ENCODE measurements around the gene RAD51B.
A peak's percentile ranks its signal among the peaks of the same experiment; 100 is the strongest.
"Not testable (repeated sequence)": the region's sequence is repeated elsewhere in the genome, so short reads cannot be mapped to it uniquely, and the experiment has no call there.

RAD51B gene

DNA sequence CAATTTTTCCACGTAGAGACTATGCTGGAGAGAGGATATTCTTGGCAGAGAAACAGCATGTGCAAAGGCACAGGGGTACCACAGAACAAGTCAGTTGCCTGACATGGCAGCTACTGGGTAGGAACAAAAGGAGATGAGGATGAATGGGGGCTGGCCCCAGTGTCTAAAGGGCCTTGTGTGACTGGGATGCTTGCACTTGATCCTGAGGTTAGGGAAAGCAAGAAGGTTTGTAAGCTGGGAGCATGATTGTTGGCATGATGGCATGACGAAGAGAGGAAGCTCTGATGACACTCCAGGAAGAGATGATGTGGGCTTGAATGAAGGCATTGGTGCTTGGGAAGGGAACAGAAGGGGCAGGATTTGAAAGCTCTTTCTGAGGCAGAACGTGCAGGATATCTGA is 834.2 kb downstream of the RAD51B start:
- DNase-seq: no peak

DNA sequence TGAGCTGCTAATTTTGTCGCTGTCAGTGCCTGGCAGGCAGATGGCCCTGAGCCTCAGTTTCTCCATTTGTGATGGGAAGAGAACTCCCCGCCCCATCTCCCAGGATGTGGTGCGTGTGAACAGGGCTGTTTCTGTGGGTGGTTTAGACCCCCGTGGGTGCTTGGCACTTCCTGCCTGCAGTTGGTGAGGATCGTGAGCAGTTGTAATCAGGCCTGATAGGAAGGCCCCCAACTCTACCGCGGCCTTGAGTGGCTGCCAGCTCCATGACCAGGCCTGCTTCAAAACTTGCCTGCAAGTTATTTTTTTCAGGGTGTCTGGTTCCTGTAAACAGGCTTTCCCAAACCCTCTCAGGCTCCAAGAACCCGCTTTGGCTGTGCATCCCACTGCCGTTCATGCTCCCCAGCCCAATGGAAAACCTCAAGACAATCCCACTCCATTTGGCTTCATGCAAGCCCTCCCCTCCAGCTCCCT is 834.9 kb downstream of the RAD51B start:
- no peak for DNase-seq

DNA sequence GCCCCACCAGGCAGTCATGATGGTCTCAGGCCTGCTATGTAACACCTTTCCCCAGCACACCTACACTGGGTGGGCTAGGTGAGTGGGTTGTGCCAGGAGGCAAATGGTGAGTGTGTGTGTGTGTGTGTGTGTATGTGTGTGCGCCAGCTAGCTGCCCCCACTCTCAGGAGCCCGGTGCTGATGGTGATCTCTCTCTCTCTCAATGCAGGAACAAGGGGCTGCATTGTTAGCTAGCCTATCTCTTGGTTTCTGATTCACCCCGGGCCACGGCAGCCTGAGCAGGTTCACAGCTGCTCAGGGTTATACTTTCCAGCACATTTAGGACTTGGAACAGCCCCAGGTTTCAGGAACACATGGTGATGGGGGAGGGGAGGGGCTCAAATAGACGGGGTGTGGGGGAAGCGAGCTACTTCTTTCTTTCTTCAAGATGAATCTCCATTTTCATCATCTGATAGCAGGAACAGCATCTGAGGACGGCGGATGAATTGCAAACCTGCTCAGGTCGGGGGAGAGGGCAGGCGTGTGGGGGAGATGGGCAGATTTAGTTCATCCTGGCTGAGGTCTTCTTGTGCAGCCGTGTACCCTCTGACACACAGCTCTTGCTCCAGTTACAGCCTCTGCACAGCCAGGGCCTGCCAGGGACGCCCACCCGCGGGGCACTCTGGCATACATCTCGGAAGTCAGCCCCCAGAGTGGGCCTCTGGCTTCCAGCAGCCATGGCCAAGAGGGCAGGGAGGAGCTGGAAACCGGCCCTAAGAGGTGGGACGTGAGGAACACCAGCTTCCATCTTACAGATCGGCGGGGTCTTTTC is 835.6 kb downstream of the RAD51B start:
- DNase-seq: no peak

DNA sequence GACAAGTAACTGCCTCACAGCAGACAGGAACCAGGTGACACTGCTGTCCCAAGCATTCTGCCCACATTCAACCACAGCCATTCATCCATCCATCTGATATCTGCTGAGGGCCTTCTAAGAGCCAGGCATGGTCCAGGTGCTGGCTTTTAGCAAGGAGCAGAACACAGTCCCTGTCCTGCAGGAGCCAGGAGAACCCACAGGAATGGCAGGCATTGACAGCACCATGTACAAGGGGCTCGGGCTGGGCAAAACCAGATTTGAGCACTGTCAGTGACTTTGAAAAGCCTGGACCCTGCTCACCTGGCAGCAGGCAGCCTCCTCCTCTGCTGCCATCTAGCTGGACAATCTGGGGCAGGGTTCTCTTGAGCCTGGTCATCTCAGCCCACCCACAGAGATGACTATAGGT is 836.3 kb downstream of the RAD51B start:
- DNase-seq: no peak

DNA sequence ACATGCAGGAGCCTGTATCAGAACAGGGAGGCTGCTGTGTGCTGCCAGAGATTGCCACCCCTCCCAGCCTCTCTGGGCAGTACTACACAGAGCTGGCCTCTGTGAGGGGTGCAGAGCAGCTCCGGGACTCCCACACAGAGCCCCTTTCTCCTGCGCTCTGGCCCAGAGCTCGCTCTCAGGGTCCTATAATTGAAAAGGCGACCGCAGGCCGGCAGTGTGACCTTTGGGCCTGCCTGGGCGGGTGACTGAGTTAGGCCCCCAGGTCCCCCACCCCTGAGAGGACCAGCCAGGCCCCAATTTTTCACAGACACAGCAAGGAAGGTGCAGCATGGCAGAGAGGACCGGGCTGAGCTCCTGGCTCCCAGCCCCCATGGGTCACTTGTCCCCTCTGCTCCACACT is 836.9 kb downstream of the RAD51B start:
- no peak for DNase-seq

DNA sequence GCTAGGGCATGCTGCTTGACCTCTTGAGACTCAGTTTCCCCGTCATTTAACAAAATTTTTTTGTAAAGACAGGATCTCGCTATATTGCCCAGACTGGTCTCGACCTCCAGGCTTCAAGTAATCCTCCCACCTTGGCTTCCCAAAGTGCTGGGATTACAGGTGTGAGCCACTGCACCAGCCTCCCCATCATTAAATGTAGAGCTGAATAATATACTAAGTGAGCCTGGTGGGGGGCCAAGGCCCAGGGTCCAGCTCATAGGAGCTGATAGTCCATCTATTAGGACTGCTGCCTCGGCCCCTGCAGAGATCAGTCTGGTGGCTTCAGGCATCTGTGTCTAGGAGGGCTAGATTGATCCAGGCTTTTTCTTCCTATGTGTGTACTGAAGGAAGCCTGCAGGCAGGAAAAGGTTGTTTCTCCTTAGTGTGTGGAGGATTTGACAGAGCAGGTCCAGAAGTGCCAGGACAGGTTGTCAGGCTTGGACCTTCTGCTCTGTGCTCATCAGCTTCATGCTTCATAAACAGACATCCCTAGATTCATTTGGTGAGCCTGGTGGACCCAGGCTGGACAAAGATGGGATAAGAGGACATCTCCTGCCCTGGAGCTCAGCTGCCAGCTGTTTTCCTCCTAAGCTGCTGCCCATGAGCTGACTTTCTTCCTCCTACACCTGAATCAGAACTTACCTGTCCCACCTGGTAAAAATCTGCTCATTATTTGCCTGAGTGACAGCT is 837.9 kb downstream of the RAD51B start:
- no peak for DNase-seq

DNA sequence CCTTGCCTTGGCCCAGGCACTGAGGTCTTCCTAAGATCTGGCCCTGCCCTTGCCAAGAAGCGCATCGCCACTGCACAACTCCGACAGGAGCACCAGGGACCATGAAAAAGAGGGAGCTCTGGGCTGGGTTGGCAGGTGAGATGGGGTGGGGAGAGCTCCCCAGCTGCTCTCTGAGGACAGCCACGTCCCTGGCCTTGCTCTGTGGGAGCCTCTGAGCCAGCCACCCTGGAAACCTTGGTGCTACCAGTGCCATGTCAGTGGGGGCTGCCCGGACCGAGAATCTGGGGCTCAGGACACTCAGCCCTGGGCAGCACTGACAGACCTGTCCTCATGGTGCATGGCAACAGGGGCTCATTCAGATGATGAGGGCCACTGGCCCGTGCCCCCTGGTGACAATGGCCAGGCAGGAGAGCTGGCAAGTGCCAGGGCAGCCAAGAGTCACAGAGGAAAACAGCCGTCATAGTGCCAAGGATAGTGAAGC is 838.5 kb downstream of the RAD51B start:
- no peak for DNase-seq

DNA sequence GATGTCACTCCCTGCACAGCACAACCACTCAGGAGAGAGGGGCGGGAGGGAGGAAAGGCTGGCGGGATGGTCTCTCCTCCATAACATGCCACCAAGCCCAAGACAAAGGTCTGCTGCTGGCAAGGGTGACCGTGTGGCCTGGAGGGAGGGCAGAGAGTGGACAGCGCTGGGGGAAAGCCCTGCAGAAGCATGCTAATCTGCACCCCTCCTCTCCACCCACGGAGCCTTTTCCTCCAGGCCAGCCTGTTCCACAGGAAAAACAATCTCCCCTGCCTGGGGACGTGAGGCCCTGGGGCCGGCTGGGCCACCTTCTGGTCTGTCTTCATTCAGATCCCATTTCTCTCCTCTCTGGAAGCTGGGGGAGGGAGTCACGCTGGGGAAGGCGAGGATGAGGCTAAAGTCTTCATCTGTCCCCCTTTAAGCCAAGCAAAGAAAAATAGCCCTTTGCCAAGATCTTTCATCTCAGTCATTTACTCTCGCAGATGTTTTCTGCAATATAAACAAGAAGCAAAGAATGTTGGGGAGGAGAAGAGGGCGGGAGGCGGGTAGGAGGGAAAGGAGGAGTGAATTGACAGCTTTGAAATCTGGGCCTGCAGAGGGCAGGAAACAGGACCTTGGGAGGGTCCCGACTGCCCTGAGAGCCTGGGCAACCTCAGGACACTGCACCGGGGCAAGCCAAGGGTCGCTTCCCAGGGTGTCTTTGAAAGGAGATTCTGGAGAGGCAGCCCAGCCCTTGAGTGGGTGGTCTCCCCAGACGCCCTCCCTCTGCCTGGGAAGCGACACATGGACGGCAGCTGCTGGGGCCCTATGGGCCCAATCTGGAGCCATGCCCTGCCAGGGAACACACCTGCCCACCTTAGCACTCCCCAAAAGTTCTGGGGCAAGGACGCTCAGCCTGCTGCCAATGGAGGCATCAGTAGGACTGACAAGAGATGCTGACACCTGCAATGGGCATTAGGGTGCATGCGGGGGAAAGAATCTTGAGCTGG is 839.7 kb downstream of the RAD51B start:
- DNase-seq: no peak

DNA sequence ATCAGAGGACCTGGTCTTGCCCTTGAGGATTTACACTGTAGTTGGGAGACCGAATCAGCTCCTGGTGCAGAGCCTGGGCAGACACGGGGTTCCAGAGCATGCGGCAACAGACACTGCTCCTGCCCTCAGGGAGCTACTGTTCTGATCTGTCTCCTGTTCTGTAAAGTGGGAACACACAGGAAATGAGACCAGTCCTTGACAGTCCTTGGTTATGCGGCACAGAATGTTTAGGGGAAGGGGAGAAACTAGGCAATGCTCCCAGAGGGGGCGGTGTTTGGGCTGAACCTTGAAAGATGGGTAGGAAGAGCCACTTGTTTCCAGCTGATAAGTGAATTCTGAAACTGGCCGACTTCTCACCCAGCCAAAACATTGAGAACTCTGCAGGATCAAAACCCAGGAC is 840.9 kb downstream of the RAD51B start:
- DNase-seq: no peak

DNA sequence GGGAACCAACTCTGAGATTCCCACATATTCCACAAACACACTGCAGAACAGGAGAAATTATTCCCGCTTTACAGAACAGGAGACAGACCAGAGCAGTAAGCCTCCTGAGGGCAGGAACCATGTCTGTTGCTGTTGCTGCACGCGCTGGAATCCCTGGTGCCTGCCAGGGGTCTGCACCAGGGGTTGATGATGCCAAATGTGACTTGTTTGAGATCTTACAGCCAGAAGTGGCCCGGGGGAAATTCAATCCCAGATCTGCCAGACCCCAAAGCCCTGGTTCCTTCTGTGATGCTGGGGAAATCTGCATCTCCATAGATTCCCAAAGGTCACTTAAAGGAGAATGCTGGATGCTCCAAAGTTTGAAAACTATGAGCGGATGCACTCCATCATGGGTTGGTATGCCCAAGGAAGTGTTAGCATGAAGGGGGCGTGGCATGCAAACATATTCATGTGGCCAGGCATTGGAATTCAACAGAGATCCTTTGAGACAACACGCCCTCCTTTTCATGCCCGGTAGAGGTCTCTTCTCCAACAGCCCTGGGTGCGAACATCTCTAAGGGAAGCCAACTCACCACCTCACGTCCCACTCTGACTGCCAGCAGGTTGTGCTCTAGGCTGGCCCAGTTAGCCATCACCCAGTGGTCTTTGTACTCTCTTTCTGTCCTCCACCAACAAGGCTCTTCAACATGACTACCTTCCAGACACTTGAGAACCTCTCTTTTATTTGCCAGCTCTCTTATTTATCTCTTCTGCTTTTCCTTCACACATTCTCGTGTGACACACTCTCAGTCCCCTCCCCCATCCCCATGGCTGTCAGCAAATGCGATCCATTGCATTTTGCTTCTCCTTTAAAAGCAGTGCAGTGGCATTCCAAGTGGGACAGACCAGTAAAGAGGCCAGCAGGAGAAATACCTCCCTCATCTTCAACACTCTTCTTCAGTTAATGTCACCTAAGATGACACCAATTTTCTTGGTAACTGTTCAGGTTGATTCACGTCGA is 841.9 kb downstream of the RAD51B start:
- DNase-seq: no peak

DNA sequence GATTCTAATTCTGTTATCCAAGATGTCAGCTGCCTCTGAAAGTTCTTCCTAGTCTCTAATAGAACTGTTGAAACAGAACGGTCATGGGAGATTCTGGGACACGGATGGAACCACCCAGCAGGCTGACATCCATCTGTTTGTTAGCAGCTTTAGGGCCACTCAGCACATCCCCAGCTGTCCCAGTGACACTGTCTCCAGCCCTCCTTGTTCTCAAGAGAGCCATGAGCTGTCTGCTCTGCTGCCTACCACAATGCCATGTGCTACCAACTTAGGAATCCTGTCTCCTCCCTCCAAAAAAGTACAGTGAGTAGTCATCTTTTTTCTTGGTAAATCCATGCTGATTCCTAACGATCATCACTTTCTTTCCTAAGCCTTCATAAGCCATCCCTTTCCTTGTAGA is 842.8 kb downstream of the RAD51B start:
- DNase-seq: no peak

DNA sequence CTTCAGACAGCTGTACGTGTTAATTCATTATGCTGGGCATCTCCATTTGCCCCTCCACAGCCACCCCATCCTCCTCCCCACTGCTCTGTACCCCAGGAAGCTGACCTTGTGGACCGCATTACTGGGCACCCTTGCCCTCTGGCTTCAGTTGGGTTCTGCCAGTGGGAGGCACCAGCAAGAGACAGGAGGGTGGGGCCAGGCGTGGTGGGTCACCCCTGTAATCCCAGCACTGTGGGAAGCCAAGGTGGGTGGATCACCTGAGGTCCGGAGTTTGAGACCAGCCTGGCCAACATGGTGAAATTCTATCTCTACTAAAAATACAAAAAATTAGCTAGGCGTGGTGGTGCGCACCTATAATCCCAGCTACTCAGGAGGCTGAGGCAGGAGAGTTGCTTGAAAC is 843.2 kb downstream of the RAD51B start:
- DNase-seq: not testable (repeated sequence)

DNA sequence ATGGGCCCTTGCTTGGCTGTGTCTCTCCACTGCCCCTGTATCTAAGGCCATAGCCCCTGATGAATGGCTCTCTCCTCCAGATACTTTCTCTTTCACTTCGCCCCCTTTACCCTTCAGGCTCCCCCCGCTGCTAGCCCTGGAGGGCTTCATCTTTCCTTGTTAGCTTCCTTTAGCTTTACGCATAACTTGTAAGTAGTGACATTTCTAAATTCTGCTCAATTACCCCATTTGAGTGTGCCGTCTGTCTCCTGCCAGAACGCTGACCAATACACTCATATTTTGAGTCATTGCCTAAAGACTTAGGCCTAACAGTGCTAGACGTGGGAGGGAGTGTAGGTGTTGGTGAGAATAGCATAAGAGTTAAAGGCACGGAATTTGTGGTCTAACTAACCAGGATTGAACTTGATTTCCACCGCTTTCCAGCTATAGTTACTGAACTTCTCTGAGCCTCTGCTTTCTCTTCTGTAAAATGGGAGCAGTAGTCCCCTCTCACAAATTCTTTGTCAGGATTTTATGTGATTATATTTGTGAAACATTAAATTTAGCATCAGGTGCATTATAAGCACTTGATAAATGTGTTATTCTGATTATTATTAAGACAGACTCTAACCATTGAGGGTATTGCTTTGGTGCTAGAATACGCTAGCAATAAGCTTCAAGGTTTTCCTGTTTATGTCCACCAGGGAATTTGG is 844.0 kb downstream of the RAD51B start:
- DNase-seq: peak in 1 of 4 experiments; percentile 14

DNA sequence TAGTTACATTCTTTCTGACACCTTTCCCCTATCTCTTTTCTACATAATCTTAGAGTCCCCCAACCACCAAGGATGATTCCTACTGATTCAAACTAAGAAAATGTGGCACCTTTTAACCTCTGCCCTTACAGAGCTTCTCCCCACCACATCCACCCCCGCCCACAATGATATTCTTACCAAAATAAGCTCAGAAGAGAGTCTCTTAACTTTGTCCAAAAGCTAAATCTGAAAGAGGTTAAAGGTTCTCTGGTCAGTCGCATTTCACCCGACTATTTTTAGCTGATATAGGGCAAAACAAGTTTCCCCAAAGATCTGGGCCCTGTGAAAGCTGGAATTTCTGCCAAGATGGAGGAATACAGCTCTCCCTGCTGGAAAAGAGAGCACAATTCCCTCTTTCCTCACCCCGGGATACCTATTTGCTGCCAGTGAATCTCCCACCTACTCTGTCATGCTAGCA is 844.7 kb downstream of the RAD51B start:
- DNase-seq: no peak

DNA sequence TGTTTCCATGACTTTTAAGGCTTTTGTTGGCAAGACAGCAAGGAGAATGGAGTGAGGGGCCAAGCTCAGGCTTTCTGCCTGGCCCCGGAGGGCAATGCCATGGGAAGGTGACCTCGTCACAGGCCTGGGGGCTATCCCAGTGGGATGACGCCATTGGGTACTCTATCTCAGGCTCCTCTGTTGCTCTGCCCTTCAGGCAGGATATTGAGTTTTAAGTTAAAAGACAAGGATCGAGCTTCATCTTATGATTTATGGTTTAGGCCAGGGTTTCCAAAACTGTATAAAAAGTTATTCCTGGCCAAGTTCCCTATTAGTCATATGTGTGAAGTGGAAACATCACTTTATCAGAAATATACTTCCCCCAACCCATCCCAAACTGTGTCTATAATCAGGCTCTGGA is 845.6 kb downstream of the RAD51B start:
- DNase-seq: no peak

DNA sequence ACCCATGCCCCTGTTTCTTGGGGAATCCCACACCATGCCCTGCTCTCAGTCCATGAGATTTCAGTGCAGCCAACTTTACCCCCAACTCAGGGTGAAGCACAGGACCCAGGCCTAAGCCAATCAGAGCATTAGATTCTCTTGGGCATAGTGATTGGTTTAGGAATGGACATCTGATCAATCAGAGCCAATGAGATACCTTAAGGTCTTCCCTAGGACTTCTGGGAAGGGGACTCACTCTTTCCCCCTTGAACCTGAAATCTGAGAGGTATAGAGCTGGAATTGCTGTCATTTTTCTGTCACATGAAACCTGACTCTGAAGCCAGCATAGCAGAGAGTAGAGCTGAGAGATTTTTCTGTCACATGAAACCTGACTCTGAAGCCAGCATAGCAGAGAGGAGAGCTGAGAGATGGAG is 846.2 kb downstream of the RAD51B start:
- DNase-seq: no peak

DNA sequence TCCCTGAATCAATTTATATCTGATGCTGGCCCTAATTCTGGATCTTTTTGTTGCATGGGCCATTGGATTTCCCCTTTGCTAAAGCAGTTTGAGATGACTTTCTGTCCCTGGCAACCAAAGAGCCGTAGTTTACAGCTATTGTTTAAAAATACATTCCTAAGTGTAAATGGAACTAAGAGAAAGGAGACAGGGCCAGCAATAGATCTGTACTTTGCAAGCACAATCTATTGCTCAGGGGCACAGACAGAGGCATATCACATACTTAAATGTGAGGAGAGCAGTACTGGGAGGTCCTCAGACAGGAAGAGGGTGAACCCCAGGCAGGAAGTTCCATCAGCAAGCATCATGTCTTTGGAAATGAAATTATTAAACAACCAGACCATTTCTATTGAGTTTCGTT is 846.7 kb downstream of the RAD51B start:
- DNase-seq: no peak

DNA sequence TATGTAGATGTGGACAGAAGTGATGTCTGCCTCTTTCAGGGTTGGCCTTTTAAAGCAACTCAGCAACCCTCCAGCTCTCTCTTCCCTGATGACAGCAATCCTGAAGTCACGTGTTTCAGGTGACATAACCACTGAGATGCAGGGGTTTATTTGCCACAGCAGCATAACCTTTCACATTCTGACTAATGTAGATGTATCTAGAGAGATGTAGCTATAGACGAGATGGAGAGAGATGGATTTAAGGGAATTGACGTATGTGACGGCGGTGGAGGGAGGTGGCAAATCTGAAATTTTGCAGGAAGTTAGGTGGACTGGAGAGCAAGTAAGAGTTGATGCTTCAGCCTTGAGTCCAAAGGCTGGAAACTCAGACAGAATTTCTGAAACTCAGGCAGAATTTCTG is 847.3 kb downstream of the RAD51B start:
- no peak for DNase-seq

DNA sequence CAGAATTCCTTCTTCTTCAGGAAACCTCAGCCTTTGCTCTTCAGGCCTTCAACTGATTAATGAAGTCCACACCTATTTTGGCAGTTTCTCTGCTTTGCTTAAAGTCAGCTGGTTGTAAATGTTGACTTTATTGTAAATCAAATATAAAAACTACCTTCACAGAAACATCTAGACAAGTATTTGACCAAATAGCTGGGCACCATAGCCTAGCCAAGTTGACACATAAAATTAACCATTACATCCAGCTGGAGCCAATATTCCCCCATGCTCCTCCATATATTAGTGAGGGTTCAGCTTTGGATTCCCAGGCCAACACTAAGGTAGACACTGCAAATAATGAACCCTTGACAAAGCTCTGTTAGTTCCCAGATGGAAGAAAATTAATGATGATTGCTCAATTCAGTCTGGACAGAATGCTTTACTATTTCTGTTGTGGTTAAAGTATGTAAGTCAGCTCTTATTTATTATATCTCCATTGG is 847.8 kb downstream of the RAD51B start:
- no peak for DNase-seq

DNA sequence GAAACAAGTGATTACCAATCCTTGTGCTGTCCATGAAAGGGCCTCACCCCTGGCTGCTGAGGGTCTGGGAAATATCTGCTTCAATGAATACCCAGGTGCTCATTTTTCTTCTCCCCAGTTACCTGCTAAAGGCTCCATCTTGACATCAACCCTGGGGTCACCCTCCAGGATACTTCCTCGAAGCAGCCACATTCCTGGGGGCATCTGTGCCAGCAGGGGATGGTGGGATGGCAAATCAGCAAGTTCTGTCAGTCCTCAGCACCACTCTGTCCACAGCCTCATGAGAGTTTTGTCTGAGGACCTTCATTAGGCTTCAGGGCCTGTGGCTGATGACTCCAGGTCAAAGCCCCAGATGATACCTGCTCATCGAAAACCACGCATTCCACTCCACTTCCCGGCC is 848.4 kb downstream of the RAD51B start:
- DNase-seq: no peak

DNA sequence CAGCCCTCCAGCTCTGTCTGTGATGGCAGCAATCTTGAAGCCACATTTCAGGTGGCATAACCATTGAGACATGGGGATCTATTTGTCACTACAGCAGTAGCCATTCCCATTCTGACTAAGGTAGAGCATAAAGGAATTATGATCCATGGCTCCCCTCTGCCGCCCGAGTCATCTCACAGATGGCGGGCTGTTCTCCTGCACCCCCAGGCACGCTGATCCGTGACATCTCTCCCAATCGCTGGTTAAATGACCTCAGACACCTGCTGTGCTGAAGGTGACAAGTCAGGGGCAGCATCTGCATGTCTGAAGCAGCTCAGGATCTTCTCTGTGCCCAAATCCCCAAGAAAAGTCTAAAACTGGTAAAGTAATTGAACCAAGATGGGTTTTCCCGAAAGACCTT is 849.0 kb downstream of the RAD51B start:
- DNase-seq: no peak
